OCI-LY7 (cell line): ENCODE data around the gene KCNT1. TPM values are rescaled to one million over a fixed set of nuclear protein-coding genes. Genes with fewer than 3 reads are reported as not detected.

Source experiments
- BruUV-seq: library from RNA; stranded (reverse); fragments of 400-500 nt; replicated peaks from 2 replicates; lab custom pipeline; 2021; lab: Mats Ljungman, UMichigan
- CTCF ChIA-PET: fragments of 300-600 bp; sonication (Branson Sonifier 250); formaldehyde crosslinking; loops from one replicate; lab custom pipeline; 2022; ENCODE audit warnings: antibody characterized with exemption; ENCODE audit not compliant: unreplicated experiment; lab: Charles Lee
- POLR2A ChIA-PET: fragments of 300-600 bp; sonication (Branson Sonifier 250); formaldehyde crosslinking; loops from one replicate; lab custom pipeline; 2022; ENCODE audit warnings: antibody characterized with exemption; lab: Charles Lee
- DNase-seq: peaks from one replicate; pipeline ENCODE4 v3.0.0-alpha.2; 2015; ENCODE audit warnings: low spot score
- H2AFZ ChIP-seq: fragments of 200-600 bp; sonication (generic), shearing (Covaris generic); 2 replicates; pipeline ENCODE4 v1.6.1; 2014; ENCODE audit warnings: mild to moderate bottlenecking, antibody characterized with exemption, low read length, moderate library complexity
- H3K27ac ChIP-seq: fragments of 200-600 bp; sonication (generic); 2 replicates; pipeline ENCODE4 v1.5.1; 2014; ENCODE audit warnings: mixed run types, low read depth, mild to moderate bottlenecking, moderate library complexity, low read length, inconsistent platforms; ENCODE audit not compliant: poor library complexity, severe bottlenecking
- H3K36me3 ChIP-seq: fragments of 200-600 bp; sonication (generic); 2 replicates; pipeline ENCODE4 v1.6.1; 2014; ENCODE audit warnings: mild to moderate bottlenecking, antibody characterized with exemption, low read length, moderate library complexity, mixed read lengths; ENCODE audit not compliant: insufficient read depth
- H3K4me1 ChIP-seq: fragments of 200-600 bp; sonication (generic); 2 replicates; pipeline ENCODE4 v1.5.1; 2014; ENCODE audit warnings: mild to moderate bottlenecking, low read length; ENCODE audit not compliant: insufficient read depth, poor library complexity, severe bottlenecking
- H3K4me2 ChIP-seq: fragments of 200-600 bp; sonication (generic); 2 replicates; pipeline ENCODE4 v1.6.1; 2014; ENCODE audit warnings: mild to moderate bottlenecking, low read length
- H3K4me3 ChIP-seq: fragments of 200-600 bp; sonication (generic); 2 replicates; pipeline ENCODE4 v1.5.1; 2014; ENCODE audit warnings: mild to moderate bottlenecking, low read depth, low read length; ENCODE audit not compliant: poor library complexity, severe bottlenecking
- H3K79me2 ChIP-seq: fragments of 200-600 bp; sonication (generic); 2 replicates; pipeline ENCODE4 v1.6.1; 2016; ENCODE audit warnings: low read depth, mild to moderate bottlenecking, low read length, moderate library complexity, mixed read lengths; ENCODE audit not compliant: insufficient read depth
- H3K9me2 ChIP-seq: fragments of 200-600 bp; sonication (generic); 2 replicates; pipeline ENCODE4 v1.6.1; 2016; ENCODE audit warnings: mild to moderate bottlenecking, low read length, mixed read lengths; ENCODE audit not compliant: insufficient read depth
- H3K9me3 ChIP-seq: fragments of 200-600 bp; sonication (generic); 2 replicates; pipeline ENCODE4 v1.6.1; 2014; ENCODE audit warnings: mild to moderate bottlenecking, mixed run types, low read length, mixed read lengths
- H4K20me1 ChIP-seq: fragments of 200-600 bp; sonication (generic); 2 replicates; pipeline ENCODE4 v1.6.1; 2014; ENCODE audit warnings: mild to moderate bottlenecking, antibody characterized with exemption, low read length, moderate library complexity, mixed read lengths; ENCODE audit not compliant: insufficient read depth
- EZH2phosphoT487 ChIP-seq: fragments of 200-600 bp; sonication (generic); IDR thresholded peaks from 2 replicates; pipeline ENCODE4 v1.6.1; 2018; ENCODE audit warnings: low read depth, borderline replicate concordance, mild to moderate bottlenecking, mixed run types, antibody characterized with exemption, low read length, moderate library complexity, mixed read lengths
- intact Hi-C: fragments of 100-400 bp; cut with micrococcal nuclease; formaldehyde crosslinking; loops from one replicate; pipeline ENCODE4 v1.10.0; 2022; ENCODE audit not compliant: unreplicated experiment
- total RNA-seq, 2 experiments: library from RNA; depleted of rRNA in 1 of 2; stranded (reverse); fragments of >200 nt in 1 of 2; shearing (Covaris generic) in 1 of 2; gene quantifications; 2 replicates each; pipeline ENCODE4 v1.2.3, GENCODE V29; 2014 to 2022
- TF ChIP-seq, protein P1 (sequence below): fragments of 200-600 bp; sonication (generic); conservative IDR thresholded peaks from 2 replicates; pipeline ENCODE4 v1.5.1; 2014; ENCODE audit warnings: mild to moderate bottlenecking, antibody characterized with exemption, low read length, moderate library complexity, mixed read lengths

The KCNT1 gene
- total RNA-seq, 2 experiments from 2014 or later = not detected

DNA sequence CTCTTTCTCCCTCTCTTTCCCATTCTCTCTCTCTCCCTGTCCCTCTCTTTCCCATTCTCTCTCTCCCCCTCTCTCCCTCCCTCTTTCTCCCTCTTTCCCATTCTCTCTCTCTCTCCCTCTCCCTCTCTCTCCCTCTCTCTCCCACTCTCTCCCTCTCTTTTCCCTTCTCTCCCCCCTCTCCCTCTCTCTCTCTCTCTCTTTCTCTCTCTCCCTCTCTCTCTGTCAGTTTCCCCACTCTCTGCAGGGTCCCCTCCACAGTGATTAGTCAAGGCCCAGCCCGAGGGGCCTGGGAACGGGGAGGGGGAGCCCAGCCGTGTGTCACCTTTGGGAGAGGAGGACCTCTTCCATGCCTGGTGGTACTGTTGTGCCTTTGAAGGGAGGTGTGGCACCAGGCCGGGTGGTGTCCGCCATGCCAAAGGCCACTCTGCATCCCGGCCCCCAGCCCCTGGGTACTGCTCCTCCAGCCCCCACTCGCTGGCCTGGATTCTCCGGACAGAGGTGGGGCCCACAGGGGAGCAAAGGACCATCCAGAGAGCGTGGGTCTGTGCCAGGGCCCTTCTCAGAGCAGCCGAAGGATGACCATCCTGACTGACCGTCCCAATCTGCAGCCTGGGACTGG is 25.4 kb downstream of the KCNT1 start:
- H3K4me3 ChIP-seq = no peak overlapping the region
- TF ChIP-seq, protein P1, sequence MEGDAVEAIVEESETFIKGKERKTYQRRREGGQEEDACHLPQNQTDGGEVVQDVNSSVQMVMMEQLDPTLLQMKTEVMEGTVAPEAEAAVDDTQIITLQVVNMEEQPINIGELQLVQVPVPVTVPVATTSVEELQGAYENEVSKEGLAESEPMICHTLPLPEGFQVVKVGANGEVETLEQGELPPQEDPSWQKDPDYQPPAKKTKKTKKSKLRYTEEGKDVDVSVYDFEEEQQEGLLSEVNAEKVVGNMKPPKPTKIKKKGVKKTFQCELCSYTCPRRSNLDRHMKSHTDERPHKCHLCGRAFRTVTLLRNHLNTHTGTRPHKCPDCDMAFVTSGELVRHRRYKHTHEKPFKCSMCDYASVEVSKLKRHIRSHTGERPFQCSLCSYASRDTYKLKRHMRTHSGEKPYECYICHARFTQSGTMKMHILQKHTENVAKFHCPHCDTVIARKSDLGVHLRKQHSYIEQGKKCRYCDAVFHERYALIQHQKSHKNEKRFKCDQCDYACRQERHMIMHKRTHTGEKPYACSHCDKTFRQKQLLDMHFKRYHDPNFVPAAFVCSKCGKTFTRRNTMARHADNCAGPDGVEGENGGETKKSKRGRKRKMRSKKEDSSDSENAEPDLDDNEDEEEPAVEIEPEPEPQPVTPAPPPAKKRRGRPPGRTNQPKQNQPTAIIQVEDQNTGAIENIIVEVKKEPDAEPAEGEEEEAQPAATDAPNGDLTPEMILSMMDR = no peak
- no peak for TF ChIP-seq EZH2phosphoT487
- no peaks in the 10 kb centered on the region for H3K9me3 ChIP-seq
- POLR2A ChIA-PET = no interaction called here
- no peak overlapping the region for H3K4me2 ChIP-seq
- no peak for DNase-seq
- no peaks in the 10 kb centered on the region for H3K9me2 ChIP-seq
- no peaks in the 10 kb centered on the region for H3K36me3 ChIP-seq
- no peaks in the 10 kb centered on the region for H3K79me2 ChIP-seq
- CTCF ChIA-PET = no interaction called here
- intact Hi-C loops = no loop called here
- H4K20me1 ChIP-seq = no peaks in the 10 kb centered on the region
- no peak overlapping the region for H3K27ac ChIP-seq
- H3K4me1 ChIP-seq = no peaks in the 10 kb centered on the region
- no peak overlapping the region for H2AFZ ChIP-seq
- BruUV-seq = no TSS peak

DNA sequence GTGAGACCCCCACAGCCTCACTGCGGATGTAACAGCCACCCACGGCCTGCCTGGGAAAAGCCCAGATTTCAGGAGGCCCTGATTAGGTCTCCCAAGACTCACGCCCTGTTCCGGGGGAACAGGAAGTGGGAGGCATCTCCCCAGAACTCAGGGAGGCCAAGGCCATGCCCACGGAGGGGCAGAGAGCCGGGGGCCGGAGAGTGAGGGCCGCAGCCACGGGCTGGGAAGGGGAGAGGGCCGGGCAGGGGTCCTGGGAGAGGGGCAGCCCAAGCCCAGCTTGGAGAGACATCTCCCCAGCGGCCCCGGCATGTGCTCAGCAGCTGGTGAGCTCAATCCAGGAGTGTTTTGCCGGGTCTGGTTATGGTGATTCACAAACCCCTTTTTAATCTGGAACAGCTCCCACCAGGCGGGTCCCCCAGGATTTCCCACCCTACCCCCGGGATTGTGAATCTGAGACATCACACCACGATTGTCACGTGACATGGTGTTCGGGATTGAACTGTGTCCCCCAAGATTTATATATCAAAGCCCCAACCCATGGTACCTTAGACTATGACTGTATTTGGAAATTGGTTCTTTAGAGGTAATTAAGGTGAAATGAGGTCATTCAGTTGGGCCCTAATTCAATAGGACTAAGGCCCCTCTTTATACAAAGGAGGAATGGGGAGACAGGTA is 26.6 kb downstream of the KCNT1 start:
- H4K20me1 ChIP-seq = no peaks in the 10 kb centered on the region
- BruUV-seq = no TSS peak
- no peak overlapping the region for H2AFZ ChIP-seq
- no peak overlapping the region for H3K27ac ChIP-seq
- TF ChIP-seq EZH2phosphoT487 = no peak
- TF ChIP-seq, protein P1 = no peak
- no peak for DNase-seq
- no peaks in the 10 kb centered on the region for H3K36me3 ChIP-seq
- ChIA-PET CTCF (no interaction called here), POLR2A (no interaction called here)
- no peaks in the 10 kb centered on the region for H3K4me1 ChIP-seq
- H3K9me3 ChIP-seq = no peaks in the 10 kb centered on the region
- intact Hi-C loops = no loop called here
- H3K79me2 ChIP-seq = no peaks in the 10 kb centered on the region
- H3K4me3 ChIP-seq = no peak overlapping the region
- no peak overlapping the region for H3K4me2 ChIP-seq
- no peaks in the 10 kb centered on the region for H3K9me2 ChIP-seq

DNA sequence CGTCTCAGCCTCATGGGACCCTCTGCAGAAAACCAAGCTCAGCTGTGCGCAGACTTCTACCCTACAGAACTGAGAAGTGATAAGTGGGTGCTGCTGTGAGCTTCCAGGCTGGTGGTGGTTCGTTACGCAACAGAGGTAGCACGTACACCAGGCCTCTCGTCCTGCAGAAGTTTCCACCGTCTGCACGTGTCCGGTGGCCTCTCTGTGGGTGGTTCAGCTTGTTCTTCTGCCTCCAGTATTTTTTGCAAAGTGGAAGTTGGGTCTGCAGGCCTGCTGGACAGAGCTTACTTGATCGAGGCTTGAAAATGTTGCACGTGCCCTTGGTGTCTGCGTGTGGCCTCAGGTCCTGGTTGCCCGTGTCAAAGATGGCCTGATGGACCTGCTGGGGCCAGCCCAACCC is 27.5 kb downstream of the KCNT1 start:
- BruUV-seq = no TSS peak
- POLR2A ChIA-PET = no interaction called here

More for the DNA sequence above, 27.5 kb downstream of the KCNT1 start:
- Histone ChIP-seq H2AFZ (no peak overlapping the region), H3K9me3 (no peaks in the 10 kb centered on the region), H3K4me3 (no peak overlapping the region), H3K4me1 (no peaks in the 10 kb centered on the region), H4K20me1 (no peaks in the 10 kb centered on the region), H3K79me2 (no peaks in the 10 kb centered on the region), H3K4me2 (no peak overlapping the region), H3K9me2 (no peaks in the 10 kb centered on the region), H3K27ac (no peak overlapping the region), H3K36me3 (no peaks in the 10 kb centered on the region)
- intact Hi-C loops = no loop called here
- no peak for DNase-seq
- CTCF ChIA-PET = no interaction called here
- no peak for TF ChIP-seq EZH2phosphoT487
- TF ChIP-seq, protein P1 = no peak
